ENCODE measurements around the gene WDR1.

Gene WDR1

DNA sequence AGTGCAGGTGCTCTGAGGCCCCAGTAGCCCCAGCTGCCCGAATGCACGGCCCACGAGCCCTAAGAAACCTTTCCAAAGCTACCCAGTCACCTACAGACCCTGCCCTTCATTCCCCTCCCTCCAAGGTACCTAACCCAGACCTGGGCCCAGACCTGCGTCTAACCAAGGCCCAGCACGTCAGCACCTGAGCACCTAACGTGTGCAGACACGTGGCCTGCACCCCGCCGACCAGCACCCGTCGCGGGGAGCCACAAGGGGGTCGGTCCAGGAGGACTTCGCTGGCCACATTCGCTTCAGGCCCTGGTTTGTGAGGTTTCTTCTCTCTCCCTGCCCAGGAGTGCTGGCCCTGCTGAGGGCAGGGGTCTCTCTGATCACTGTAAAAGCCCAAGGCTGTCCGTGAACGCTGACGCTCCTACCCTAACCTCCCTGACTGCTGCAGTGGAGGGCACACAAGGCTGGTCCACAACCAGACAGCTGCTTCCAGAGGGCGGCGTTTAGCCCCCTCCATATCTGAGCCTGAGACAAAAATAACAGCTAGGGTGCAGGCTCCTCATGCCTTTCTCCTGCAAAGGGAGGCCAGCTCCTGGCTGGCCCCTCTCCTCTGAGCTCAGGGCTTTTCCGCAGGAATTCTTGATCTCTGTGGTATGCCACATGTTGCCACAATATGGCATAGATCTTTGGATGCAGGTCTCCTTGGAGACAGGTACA lies 31.8 kb downstream of the WDR1 start:
- no peak for DNase-seq (ENCODE audit: low read depth in 2 of 2)

DNA sequence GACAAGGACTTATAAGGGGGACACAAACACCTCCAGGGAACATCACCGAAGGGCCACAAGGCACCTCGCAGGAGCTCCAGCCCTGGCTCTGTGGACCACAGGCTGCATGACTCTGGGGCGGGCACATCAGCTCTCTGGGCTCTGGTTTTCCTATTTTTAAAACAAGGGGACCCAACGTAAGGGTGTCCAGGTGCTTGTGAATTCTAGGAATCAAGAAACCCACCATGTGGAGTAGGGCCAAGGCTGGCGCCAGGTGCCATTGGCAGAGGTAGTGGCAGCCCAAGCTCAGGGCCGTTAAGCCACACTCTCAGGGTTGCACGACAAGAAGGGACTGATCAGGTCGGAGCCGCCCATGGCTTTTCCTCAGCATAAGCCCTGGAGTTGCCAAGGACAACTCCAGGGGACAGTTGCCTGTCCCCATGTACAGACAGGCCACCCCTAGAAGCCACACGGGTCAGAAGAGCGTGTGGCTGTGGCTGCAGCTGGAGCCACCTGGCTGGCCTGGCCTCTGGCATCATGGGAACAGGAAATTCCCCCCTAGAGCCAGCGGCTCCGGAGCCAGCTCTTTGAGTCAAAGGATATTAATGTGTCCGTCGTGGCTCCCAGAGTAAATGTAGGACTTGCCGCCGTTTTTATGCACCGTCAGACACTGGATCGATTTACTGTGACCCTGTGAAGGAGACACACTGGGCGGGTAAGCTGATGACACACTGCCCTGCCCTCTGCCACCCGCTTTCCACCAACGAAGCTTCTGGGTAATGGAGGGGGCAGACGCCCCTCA lies 32.5 kb downstream of the WDR1 start:
- DNase-seq (ENCODE audit: low read depth in 2 of 2): no peak

DNA sequence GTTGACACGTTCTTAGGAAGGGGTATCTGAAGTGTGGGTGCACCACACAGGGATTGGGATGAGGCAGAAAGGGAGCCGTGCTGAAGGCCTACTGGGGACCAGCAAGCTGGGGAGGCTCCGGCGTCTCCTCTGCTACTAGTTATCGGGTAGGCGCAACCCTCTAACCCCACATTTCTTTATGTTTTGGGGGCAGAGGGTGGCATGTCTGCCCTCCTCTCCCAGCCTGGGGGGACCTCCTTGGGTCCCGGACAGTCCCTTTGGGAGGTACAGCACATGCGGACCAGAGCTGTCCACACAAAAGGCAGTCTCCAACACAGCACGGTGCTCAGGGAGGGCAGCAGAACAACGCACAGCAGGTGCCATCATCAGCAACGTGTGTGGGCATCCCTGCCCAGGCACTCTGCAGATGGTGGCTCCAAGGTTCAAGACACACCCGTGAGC lies 33.2 kb downstream of the WDR1 start:
- no peak for DNase-seq (ENCODE audit: low read depth in 2 of 2)

DNA sequence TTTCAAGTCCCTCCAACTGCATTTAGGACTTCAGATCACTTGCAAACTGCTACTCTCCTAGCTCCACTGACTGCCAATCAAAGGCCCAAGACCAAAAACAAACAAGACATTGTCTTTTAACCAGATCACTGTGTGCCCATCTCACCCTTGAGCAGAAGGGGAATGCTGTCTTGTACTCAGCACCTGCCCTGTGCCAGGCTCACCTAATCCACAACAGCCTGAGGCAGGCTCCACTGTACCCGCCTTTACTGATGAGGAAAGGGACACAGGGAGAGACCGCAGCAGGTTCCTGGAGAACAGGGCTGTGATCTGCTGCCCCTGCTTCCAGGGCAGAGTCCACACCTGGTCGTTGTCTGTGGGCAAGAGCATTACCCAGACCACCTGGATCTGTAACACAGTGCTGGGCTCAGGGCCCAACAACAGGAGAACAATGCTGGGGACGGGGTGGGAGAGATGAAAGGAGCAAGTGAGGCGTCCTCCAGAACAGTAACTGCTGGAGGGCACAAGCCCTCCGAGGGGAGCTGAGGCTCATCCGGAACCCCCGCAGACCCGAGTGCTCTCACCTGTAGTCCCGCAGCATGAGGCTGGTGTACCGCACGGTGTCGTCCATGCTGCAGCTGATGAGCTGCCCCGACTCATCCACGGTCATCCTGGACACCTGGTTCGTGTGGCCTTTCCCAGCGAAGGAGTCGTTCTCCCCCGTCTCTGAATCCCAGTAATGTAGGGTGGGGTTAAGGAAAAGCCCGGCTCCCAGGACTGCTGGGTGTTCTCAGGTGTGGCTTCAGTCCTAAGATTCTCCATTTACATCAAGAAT lies 33.9 kb downstream of the WDR1 start:
- no peak for DNase-seq (ENCODE audit: low read depth in 2 of 2)

DNA sequence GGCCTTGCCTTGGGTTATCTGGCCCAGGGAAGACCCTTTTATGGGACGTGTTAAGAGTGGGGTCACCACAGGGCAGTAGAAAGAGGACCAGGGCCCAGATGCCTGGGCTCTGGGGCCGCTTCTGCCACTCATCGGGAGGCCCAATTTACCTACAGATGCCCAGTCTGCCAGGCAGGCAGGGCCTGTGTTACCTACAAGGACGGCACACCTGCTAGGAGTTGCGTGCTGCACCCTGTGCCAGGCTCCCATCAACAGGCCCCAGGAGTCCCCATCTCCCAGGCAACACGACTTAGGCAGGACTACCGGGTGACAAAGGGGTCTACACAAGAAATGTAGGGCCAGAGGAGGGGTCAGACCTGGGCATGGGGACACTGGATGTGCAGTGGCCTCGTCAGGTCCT lies 34.6 kb downstream of the WDR1 start:
- no peak for DNase-seq (ENCODE audit: low read depth in 2 of 2)

DNA sequence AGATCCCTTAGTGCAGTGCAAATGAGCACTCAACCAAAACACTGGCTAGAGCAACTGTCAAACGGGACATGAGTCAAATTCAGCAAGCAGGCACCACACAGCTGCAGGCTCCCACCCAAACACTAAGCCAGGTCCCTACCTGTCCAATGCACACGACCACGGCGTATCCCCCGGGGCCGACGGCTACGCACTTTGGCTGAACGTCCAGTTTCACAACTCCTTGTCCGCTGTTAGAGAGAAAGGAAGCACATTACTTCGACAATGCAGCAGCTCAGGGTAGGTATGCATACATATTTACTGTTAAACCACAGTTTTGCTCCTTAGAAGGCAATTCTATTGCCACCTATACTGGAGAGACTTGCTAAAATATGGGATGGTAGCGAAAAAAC lies 35.4 kb downstream of the WDR1 start:
- DNase-seq (ENCODE audit: low read depth in 2 of 2): no peak

DNA sequence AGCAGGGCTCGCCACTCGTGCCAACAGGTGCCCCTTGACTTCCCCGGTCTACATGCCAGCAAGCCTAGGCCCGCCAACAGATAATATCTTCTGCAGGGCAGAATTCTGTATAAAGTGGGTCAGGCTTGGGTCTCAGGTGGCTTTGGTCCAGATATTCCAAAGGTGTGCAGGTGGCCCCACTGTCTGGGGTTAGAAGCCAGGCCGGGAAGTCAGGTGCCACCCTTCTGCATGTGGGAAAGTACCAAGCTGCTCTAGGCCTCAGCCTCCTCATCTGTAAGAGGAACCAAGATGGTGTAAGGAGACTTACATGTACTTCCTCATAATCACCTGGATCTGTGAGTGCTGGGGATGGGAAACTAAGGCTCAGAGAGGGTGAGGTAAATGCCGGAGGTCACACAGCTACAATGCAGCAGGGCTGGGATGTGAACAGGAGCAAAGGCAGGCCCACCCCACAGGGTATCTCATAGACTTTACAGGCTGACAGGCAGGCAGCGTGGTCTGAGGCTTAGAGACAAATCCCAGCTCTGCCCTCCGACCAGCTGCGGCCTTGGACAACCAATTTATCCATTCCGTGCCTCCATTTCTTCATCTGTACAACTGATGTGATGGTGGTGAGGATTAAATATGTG lies 35.9 kb downstream of the WDR1 start:
- no peak for DNase-seq (ENCODE audit: low read depth in 2 of 2)

DNA sequence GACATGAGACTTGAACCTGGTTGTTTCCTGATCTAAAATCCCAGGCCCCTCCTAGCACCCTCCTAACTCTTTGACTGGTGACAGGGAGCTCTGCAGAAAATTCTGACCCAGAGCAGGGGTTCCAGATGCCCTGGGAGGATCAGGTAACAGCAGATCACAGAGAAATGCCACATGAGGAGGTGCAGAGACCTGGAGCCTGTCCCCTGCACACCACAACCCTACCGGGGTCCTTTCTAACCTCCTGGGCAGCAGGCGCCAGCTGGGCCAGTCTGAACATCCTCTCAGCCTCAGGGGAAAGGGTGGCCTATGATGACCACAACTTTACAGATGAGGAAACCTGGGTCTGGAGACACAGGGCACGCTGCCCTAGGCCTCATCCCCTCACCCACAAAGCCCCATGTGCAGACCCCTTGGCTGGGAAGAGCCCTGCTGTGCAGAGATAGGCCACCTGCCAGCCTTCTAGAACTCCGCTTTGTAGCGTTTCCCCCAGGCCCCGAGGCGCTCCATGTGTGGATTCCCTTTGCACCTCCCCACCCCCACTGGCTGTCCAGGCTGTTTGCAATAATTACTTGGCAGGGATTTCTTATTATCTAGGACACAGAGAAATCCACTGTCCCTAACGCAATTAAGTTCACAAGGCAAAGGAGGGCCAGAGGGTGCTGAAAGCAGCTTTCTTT lies 36.5 kb downstream of the WDR1 start:
- DNase-seq (ENCODE audit: low read depth in 2 of 2): no peak

DNA sequence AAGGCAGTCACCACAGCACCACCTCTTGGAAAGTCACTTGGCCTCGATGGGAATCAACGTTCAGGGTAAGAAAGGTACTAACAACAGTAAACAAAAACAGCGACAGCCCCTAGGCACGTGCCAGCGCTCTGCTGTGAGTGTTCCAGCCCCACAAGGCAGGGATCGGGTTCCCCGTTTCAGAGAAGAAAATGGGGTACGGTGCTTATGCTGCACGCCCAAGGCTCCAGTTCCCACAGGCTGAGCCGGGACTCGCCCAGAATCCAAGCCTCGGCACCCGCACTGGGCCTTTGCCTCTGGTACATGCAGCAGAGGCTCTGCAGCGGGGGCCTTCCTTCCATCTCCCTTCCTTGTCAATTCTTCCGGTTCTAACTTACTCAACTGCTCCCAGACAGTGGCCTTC lies 37.3 kb downstream of the WDR1 start:
- no peak for DNase-seq (ENCODE audit: low read depth in 2 of 2)

DNA sequence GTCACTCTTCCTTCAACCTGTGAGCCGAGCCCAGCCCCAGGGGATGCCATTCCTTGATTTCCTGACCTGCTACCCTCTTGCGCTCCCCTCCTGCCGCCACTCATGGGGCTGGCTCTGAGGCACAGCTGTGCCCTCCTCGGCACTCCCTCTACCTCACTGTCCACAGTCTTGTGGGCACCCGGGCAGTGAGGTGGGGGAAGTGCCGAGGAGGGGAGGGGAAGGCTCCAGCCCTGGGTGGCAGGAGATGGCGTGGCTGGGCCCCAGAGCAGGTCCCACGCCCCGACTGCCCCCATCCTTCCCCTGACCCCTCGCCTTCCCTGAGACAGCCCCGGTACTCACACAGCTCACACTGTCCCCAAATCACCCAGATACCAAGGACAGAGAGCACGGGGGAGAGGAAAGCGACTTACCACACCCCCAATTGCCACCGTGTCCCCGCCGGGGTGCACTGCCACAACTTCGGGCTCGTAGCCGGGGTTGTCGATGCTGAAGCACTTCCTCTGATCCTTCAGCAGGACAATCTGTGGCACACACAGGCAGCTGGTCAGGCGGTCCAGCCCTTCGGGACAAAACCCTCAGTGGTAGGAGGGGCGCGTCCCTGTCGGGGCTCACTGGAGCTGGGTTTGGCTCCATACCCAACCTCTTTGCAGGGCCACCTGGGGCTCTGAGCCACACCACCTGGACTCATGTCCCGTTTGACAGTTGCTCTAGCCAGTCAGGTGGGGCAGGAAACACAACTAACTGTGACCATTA lies 37.9 kb downstream of the WDR1 start:
- DNase-seq (ENCODE audit: low read depth in 2 of 2): no peak

DNA sequence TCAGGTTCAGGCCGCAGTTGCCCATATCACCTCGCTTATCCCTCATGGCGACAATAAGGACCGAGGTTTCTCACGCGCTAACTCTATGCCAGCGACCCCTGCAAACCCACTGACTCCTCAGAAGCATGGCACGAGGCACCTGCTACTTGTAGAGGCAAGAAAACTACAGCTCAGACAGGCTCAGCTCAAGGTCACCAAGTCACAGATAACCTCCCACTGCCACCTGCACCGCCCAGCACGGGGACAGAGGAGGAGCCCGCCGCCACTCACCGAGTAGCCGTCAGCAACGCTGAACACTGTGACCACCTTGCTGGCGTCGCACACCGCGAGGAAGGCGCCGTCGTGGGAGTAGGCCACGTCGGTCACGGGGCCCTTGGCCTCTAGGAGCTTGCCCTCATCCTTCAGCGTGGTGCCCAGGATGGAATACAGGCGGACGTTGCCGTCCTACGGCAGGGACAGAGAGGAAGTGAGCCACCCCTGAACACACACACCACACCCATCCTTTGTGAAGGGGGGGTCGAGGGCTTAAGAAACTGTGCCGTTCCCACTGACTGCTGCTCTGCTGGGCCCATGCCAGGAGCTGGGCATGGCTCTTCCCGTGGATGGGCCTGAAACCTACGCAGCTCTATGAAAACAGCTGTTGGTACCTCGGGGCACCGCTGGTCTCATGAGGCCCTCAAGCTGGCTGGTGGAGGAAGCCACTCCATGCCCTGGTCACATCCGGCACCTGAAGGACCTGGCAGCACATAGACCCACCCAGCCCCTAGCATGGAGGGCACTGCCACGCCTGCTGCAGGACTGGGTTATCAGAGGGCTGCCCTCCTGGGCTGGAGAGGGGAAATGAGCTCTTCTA lies 38.9 kb downstream of the WDR1 start:
- DNase-seq (ENCODE audit: low read depth in 2 of 2): no peak

DNA sequence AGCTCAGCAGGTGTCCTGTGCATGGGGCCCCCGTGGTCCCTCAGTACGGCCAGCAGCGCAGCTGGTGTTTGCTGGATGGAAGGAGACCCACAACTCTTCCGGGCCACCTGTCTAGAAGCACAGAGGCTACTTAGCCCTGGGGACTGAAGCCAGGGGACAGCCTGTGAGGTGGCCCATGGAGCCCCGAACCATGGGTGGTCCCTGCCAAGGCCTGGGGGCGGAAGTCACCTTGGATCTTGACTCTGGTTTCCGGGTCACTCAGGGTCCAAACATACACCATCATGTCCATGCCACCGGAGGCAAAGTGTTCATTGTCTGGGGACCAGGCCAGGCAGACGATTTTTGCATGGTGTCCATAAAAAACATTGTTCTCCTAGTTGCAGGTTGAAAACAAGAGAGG lies 39.5 kb downstream of the WDR1 start:
- no peak for DNase-seq (ENCODE audit: low read depth in 2 of 2)

DNA sequence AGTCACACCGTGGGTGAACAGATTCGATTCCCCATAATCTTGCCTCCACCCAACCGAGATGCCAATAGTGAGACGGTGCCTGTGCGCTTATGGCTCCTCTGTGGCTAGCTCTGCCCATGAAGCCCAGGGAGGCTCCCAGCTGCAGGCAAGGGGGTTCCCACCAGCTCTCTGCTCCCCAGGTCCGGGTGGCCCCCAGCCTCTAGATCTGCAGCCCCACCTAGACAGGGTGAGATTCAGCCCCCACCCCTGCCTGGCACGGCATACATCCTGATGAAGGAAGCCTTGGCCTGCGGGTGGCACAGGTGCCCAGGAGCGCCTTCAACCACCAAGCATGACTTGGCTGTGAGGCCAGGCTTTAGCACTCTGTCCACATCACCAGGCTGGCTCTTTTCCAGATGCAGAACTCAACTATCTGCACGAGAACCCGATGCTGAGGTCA lies 40.6 kb downstream of the WDR1 start:
- DNase-seq (ENCODE audit: low read depth in 2 of 2): no peak

DNA sequence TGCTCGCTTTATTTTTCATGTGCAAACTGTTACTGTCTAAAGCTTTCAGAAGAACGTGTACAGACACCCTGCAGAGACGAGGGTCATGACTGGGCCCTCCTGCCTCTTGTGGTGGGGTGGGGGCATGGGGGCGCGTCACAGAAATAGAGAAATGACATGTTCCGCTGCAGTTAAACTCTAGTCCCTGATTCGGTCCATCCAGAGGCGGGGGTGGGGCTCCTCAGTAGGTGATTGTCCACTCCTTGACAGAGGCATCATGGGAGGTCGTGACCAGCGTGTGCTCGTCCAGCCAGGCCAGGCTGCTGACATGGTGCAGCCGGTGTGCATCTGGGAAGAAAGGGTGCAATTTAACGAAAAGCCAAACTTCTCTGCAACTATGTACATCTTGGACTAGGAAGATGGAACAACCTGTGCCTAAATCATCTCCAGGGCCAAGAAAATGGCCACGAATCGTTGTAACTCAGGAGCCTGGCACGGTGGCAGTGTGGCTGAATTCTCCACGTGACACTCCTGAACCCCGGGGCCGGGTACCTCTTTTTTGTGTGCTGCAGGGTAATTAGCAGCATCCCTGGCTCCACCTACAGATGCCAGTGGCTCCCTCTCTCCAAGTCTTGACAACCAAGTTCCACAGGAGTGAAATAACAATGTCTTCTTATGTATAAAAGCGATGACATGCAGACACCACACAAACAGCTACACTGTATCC lies 41.3 kb downstream of the WDR1 start:
- no peak for DNase-seq (ENCODE audit: low read depth in 2 of 2)

DNA sequence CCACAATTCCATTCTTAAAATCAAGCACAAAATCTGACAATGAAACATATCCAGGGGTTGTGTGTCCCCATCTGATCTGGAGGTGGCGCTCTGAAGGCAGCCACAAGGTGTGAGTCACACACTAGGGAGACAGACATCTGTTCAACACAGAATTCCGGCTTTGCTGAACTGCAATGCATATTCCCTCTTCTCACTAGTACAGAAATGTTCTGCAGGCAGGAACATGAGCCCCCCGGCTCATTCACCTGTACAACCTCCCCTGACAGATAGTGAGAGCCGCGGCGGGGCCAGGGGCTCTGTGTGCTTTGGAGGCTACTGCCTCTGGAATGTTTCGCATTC lies 41.9 kb downstream of the WDR1 start:
- no peak for DNase-seq (ENCODE audit: low read depth in 2 of 2)

DNA sequence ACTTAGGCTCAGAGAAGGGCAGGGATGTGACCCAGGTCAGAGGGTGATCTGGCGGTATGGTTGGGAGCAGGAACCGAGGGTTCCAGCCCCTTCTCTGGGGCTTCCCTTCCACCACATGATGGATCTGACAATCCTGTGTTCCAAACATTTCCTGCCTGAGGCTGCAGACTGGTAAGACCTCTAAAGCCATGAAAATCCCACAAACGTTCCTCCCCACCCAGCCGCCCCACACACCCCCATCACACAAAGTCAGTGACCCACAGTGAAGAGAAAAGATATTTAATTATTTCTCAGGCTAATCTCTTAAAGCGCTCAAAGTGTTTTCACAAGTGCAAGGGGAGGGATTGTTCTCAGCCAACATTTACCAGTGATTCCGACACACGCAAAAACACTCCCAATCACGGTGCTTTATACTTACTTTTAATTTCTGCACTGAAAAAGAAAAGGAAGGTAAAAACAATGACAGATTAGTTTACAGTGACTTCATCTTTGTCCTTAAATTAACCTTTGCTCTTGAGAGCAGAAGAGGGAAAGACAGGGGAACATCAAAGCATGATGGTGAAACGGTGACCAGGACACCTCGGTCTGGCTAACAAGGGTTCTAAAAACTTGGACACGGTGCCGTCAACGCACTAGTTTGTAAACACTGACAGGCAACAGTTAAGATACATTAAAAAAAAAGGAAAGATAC lies 42.4 kb downstream of the WDR1 start:
- DNase-seq (ENCODE audit: low read depth in 2 of 2): no peak

DNA sequence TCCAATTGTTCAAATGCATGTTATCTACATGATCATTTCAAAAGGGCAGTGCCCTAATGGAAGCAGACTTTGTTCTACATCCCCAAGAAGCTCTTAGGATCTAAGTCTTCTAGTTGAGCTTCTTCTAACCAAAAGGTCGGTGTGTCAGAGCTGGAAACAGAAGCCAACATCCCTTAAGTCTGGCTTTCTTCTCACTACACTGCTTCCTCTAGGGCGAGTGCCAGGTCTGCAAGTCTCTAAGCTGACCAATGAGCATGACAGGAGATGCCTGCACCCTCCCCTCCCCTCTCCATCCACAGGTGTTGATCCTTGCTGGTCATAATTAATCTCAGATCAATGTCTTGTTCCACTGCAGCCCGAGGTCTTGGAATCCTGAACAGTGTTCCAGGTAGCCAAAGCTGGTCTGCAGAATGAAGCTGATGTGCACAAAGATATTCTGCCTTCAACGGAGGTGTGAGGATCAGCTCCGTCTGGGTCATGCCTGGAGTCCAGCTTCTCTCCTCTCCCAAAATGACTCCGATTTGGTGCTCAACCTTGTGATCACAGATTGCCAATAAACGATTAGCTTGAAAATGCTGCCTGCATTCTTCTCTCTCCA lies 44.1 kb downstream of the WDR1 start:
- DNase-seq (ENCODE audit: low read depth in 2 of 2): no peak

DNA sequence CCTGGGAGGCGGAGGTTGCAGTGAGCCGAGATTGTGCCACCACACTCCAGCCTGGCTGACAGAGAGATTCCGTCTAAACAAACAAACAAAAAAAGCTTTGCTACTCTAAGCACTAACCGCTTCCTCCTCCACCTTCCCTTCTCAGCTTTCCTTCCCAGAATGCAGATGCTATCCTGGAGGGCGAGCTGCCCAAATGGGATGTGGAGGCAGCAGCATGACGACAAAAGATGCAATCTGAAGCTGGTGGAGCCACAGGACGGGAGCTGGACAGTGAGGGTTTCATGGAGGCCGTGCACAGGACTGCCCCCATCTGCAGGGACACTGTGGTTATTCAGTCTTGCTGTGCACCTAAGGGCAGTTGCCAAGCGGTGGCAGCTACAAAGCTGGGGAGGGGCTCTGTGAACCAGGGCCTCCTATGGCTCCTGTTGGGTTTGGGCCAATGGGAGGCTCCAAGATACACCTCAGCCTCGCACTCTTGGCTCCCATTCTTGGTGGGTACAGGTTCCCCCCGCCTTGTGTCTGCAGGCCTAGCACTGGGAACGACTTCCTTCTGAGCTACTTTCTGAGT lies 47.4 kb downstream of the WDR1 start:
- DNase-seq (ENCODE audit: low read depth in 2 of 2): no peak
